AG20443 (cell line): ENCODE measurements around the gene ANGPTL8.
A peak's percentile ranks its signal among the peaks of the same experiment; 100 is the strongest.

Experiments used
- DNase-seq: peaks from one replicate; pipeline ENCODE4 v3.0.0; 2012; ENCODE audit warnings: low spot score, mixed read lengths

The ANGPTL8 gene, protein sequence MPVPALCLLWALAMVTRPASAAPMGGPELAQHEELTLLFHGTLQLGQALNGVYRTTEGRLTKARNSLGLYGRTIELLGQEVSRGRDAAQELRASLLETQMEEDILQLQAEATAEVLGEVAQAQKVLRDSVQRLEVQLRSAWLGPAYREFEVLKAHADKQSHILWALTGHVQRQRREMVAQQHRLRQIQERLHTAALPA

DNA sequence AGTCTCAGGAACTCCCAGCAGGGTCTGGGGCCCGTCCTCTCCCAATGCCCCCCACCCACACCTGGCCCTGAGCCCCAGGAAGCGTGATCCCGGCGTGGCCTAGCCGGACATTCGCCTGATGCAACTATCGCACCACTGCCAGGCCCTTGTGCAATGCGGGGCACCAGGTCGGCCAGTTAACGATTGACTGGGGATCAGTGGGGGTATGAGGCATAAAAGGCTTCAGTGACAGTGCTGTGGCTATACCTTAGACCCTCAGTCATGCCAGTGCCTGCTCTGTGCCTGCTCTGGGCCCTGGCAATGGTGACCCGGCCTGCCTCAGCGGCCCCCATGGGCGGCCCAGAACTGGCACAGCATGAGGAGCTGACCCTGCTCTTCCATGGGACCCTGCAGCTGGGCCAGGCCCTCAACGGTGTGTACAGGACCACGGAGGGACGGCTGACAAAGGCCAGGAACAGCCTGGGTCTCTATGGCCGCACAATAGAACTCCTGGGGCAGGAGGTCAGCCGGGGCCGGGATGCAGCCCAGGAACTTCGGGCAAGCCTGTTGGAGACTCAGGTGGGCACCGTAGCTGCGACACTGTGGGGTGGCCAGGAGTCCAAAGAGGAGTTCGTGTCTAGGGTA, at the start of gene ANGPTL8:
Gene ANGPTL8 (plus strand): TSS at position 243 of the 624 bp plus-strand sequence. CDS start 19 bp downstream, at position 262.
- DNase-seq, result no peak

DNA sequence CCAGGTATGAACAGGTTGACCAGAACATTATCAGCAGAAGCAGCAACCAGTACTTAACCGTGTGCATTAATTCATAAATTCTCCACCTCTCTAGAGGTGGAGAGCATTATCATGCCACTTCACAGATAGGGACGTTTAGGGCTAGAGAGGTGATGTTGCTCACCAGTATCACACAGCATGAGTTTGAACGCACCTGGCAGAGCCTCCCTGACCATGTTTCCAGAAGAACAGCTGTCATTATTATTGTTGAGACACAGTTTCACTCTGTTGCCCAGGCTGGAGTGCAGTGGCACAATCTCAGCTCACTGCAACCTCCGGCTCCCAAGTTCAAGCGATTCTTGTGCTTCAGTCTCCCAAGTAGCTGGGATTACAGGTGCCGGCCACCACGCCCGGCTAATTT, 48.9 kb upstream of the ANGPTL8 start:
- DNase-seq, result no peak

DNA sequence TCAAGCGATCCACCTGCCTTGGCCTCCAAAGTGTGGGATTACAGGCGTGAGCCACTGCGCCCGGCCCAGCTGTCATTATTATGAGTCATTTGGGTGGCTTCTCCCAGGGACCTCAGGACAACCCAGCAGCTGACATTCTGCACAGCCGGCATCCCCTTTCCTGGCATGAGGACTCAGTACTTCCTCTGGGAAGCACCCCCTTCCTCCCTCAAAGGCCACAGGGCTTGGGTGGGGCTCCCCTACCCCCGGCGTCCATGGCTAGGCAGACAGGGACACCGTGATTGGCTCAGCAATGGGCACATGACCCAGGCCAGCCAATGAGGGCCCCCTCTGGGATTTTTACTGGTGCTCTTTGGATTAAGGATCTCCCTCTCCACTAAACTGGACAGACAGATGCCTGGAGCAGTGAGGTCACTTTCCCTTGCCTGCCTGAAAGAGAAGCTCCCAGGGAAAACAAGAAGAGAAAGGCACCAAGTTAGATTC, 48.1 kb upstream of the ANGPTL8 start:
- DNase-seq, result peak; percentile 87

DNA sequence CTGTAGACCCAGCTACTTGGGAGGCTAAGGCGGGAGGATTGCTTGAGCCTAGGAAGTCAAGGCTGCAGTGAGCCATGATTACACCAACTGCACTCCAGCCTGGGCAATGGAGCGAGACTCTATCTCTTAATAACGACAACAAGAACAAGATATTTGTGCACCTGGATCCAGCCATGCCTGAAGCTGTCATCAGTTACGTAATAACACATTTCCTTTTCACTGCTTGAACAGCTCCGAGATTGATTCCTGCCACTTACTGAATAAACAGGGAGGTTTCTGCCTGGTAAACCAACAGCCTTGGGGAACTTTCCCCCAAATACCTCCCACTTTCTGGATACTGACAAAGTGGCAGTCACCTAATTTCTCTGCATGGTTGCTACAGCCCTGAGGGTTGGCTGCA, 47.5 kb upstream of the ANGPTL8 start:
- no peak for DNase-seq

DNA sequence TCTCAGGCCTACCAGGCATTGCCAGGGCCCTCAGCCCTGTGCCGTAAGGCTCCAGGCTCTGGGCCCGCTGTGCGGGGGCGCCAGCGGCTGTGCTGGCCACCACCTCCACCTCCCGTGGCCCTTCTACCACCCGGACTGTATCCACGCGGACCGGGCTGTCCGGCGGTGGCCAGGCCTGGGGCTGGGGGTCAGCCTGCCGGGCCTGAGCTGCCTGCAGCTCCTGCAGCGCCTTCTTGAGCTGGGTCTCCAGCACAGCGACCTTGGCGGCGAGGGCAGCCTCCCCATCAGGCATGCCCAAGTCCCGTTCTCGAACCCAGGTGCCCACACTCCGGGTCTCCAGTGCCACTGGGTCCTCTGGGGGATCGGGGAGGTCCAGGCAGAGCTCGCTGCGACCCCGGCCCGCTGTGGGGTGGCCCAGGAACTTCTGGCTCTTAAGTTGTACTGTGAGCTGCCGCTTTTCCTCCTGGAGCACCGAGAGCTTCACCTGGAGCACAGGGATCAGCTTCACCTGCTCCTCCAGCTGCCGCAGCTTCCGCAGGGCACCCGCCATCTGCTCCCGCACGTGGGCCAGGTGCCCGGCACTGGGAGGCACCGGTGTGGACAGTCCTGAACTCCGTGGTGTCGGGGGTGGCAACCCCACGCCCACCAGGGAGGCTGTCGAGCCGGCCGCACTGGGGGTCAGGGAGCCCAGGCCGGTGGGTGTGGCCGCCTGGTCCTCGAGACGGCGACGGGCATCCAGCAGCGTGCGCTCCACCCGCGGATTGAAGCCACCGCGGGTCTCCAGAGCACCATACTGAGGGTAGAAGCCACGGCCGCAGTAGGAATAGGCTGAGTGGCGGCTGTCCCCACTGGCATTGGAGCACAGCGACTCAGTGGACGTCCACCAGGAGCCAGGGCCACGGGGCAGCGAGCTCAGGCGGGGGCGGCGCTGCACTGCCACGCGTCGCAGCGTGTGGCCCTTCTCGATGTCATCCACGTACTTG, 46.2 kb upstream of the ANGPTL8 start:
- no peak for DNase-seq

DNA sequence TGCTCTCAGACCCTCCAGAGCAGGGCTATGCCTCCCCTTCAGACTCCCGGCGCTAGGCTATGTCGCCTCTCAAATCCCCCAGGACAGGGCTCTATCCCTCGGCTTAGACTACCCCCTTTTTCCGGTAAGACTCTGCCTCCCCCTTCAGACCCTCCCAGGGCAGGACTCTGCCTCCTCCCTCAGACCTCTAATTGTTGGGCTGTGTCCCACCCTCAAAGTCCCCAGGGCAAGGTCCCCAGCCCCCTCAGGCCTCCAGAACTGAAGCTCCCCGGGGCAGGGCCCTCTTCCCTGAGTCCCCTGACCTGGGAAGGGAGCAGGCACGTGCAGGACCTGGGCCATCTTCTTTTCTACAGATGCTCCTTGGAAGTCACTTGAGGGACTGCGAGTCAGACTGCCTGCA, 45.2 kb upstream of the ANGPTL8 start:
- no peak for DNase-seq

DNA sequence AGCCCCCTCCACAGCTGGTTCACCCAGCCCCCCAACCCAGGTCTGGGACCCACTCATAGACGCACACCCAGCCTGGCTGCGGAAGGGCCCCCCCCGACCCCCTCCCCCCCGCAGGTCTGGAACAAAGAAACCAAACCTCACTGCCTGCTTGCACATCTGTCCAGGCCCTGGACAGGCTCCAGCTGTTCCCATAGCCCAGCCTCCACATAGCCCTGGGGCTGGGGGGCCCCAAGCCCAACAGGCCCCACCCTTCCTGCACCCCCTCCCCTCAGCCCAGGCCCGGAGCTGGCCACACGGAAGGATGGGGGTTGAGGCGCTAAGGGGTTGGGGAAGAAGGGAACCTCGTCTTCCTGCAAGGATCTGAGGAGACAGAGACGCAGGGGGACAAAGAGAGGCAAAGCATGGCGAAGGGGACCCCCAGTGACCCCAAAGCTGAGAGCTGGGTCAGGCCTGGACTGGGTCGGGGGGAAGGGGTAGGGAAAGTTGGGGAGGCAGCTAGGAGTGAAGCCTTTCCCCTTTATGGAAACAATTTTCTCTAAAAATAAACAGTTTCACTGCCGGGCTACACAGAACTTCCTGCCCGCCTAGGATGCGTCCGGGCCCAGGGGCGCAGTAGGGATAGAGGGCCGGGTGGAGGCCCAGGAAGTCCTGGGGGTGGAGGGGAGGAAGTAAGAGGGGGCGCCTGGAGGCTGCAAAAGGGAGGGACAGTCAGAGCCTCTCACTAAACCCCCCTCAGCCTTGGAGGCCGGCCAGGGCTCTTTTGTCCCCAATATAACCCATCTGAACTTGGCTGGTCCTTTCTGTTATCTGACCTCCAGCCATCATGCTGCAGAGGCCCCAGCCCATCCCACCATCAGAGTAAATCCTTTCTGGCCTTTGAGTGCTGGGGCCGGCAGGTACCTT, 44.5 kb upstream of the ANGPTL8 start:
- DNase-seq, result no peak

DNA sequence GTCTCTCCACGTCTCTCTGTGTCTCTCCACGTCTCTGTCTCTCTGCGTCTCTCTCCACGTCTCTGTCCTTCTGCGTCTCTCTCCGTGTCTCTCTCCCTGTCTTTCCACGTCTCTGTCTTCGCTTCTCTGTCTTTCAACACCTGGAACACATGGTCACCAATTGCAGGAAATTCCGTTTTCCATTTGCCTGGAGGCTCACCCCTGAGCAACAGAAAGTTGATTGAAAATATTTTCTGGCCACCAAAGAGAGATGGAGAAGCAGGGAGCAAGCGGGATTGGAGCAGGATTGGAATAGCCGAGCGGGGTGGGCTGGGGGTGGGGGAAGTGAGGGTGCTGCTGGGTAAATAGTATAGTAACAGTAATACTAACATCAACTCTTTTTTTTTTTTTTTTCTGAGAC, 43.7 kb upstream of the ANGPTL8 start:
- no peak for DNase-seq

DNA sequence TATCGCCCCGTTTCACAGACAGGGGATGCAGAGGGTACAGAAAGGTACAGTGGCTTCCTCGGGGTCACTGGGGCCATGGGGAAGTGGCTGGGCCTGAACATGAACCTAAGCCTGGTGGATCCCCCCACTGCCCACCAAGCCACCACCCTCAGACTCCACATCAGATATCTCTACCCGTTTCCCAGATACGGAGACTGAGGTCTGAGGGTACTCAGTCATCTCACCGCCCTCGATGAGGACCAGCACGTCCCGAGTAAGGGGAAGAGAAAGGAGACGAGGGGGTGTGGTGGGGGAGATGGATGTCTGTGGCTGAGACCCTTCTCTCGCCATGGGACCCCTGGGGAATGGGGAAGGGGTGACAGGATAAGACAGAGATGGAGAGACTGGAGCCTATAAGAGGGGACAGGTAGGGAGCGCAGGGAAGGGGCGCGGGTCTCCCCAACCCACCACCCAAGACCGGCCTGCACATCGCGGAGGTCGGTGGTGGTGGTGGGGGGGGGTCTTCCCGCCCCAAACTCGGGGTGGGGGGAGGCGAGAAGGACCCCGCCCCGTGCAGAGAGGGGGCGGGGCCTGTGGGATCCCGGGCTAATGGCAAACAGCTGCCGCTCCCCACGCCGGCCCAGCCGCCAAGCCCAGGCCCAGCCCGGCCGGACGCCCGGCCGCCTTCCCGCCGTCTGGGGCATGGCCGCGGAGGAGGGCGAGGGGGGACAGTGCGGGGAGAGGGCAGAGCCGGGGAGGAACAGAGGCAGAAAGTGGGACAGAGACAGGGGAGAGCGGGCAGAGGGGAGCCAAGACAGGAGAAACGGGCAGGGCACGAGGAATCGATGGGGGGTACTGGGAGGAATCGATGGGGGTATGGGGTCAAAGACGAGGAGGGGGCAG, 42.8 kb upstream of the ANGPTL8 start:
- peak; percentile 85 for DNase-seq

DNA sequence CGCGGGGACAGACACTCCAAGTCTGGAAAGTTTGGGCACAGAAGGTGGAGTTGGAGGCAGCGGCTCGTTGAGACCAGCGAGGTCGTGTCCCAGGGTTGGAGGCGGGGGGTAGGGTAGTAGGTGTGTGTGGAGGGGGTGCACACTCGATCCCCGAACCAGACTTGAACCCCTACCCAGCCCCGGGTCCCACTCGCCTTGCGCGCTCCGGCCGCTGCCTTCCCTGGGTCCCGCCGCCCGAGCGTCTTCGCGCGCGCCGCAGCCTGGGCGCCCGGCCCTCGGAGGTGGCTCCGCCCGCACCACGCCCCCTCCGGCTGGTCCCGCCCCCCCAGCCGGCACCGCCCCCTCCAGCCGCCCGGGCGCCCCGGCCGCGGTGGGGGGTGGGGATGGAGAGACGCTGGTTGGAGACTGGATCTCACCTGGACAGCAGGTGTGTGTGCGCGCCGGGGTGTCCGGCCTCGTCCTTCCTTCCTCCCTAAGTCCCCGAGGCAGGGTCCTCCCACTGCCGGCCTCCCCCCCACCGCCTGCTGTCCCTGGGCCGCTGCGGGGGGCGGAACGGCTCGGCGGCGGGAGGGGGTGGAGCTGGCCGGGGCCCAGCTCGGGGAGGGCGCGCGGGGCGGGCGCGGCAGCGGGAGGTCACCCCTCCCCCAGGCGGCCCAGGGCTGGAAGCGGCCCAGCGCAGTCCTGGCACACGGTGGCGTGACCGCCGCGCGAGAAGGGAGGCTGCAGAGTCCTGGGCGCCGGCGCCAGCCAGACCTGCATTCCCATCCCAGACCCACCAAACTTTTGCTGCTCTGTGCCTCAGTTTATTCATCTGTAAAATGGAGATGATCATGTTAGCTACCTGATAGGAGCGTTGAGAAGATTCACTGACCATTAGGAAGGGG, 41.9 kb upstream of the ANGPTL8 start, which contains the start of gene KANK2:
Gene KANK2 (minus strand): TSS at position 255 of the 884 bp plus-strand sequence. CDS start 3,034 bp downstream, outside the sequence.
- peak; percentile 98 for DNase-seq

DNA sequence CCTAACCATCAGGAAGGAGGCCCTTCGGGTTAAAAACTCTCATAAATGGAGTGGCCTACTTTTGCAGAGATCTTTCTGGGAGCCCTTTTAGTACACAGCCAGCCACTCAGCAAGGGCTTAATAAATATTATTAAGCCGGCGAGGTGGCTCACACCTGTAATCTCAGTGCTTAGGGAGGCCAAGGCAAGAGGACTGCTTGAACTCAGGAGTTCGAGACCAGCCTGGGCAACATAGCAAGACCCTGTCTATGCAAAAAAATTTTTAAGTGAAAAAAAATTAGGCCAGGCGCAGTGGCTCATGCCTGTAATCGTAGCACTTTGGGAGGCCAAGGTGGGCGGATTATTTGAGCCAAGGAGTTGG, 41.3 kb upstream of the ANGPTL8 start:
- no peak for DNase-seq

DNA sequence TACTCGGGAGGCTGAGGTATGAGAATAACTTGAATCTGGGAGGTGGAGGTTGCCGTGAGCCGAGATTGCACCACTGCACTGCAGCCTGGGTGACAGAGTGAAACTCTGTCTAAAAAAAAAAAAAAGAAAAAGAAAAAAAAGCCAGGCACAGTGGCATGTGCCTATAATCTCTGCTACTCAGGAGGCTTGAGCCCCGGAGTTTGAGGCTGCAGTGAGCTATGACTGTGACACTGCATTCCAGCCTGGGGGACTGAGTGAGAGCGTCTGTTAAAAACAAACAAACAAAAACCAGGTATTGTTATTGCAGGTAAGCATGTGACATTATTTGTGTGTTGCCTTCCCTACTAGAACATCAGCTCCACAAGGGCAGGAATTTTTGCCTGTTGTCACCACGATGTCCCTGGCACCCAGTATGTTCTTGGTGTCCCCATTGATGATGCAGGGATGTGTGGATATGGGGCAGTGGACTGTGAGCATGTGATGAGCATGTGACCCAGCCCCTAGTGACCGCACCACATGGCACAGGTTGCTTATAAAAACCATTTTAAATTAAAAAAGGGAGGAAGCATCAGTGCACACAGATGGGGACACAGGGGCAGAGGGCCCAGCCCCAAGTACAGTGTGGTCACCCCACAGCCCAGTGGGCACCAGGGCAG, 40.5 kb upstream of the ANGPTL8 start:
- no peak for DNase-seq

DNA sequence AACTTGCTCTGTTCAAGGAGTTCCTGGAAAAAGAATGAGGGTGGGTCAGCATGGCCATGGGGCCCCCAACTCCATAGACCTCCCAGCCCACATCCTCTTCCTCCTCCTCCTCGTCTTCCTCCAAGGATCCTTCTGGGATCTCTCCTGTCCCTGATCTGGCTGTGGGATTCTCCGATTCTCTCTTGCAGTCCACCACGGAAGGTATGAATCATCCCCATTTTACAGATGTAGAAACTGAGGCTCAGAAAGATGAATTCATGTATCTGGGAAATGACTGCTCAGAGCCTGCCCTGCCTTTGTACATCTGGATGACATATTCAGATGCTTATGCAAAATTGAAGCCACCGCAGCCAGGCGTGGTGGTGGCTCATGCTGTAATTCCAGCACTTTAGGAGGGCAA, 39.9 kb upstream of the ANGPTL8 start:
- no peak for DNase-seq

DNA sequence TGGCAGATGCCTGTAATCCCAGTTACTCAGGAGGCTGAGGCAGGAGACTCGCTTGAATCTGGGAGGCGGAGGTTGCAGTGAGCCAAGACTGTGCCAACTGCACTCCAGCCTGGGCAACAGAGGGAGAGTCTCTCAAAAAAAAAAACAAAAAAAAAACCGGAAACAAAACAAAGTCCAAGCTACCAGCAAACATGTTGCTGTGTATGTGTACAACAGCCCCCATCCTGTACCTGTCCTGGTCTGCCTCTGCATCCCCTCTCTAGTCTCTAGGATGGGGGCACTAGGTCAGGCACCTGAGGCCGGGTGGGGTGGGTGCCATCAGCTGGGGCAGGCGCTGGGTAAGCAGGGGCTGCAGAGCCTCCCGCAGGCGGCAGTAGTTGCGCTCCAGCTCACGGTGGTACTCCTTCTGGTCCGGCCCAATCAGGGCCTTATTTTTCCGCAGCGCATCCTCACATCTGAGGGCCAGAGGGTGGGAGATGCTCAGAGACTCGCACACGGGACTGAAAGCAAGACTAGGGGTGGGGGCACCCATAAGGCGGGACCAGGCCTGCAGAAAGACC, 39.3 kb upstream of the ANGPTL8 start:
- DNase-seq, result no peak

DNA sequence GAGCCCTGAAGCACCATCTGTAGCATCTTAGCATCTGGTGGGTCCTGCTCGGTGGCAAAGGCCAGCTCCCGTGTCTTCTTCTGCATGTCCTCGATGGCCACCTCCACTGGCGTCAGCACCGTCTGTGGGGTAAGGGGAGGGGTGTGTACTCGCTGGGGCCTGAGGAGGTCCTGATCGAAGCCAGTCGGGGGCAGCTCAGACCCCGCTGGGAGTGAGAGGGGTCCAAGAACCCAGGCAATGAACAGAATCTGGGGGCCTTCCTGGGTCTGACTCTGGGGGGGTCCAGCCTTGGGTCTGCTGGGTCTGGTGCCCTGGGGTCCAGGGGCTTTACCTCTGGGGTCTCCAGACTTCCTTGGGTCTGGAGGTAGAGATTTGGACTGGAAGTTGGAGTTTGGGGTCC, 38.5 kb upstream of the ANGPTL8 start:
- no peak for DNase-seq

DNA sequence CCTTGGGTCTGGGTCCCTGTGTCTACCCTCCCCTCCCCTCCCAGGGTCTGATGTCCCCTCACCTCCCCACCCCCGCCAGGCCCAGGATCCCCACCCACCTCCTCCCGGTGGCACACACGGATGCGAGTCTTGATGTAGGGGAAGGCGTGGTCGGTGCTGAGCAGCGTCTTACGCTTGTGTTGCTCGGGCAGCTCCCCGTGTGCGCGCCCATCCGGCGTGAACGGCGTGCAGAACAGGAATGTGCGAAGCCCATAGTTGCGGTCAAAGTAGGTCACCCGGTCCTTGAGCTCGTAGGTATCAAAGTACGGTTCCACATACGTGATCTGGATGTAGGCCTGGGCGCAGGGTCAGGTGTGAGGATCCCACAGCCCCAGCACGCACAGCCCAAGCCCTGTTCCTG, 37.6 kb upstream of the ANGPTL8 start:
- DNase-seq, result no peak

DNA sequence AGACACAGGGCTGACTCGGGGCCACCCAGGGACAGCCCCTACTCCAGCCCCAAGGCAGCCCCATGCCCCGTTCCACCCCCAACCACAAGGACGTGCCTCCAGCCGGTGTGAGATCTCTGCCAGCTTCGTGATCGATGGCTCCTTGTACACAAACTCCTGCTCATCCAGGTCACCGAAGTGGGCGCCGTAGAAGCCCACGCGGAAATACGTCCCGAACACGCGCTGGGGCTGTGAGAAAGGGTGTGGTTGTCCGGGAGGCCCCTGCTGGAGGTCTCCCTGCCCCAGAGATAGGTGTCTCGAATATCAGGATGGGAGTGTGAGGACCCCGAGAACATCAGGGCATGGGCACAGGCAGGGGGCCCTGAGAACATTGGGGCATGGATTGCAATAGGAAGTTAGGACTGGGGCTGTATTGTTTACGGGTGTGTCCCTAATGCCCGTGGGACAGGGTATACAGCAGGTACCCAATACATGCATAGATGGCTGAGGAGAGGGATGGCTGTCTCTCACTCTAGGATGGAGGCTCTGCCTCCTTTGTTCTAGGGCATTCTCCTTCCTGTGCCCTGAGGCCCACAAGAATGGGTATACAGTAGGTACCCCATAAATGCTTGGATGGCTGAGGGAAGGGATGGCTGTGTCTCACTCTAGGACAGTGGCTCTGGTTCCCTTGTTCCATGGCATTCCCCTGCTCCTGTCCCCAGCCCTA, 36.8 kb upstream of the ANGPTL8 start:
- no peak for DNase-seq
